Thyroid gland (tissue), 4 donors: ENCODE measurements around the gene HCN2. TPM values are rescaled to one million over a fixed set of nuclear protein-coding genes. Genes with fewer than 3 reads are reported as not detected.
A peak's percentile ranks its signal among the peaks of the same experiment; 100 is the strongest.

Experiments used
- DNase-seq, 2 donors: peaks; one replicate each; pipeline ENCODE4 v3.0.0-alpha.2; 2019
- H3K27ac ChIP-seq, 3 donors: fragments of 200-600 bp; sonication (generic); 1 replicate in 2 of 3; 2 replicates in 1 of 3; pipeline ENCODE4 v1.5.1; 2016 to 2019; ENCODE audit warnings: mild to moderate bottlenecking in 1 of 3, moderate library complexity in 1 of 3
- H3K27me3 ChIP-seq: fragments of 200-600 bp; sonication (generic); one replicate; pipeline ENCODE4 v1.5.1; 2019
- H3K36me3 ChIP-seq, 2 donors: fragments of 200-600 bp; sonication (generic); one replicate each; pipeline ENCODE4 v1.5.1; 2016 to 2019
- H3K4me1 ChIP-seq, 2 donors: fragments of 200-600 bp; sonication (generic); one replicate each; pipeline ENCODE4 v1.5.1; 2017 to 2019
- H3K4me3 ChIP-seq, 3 donors: fragments of 200-600 bp; sonication (generic); replicated peaks in 1 of 3; 1 replicate in 2 of 3; 2 replicates in 1 of 3; pipeline ENCODE4 v1.5.1; 2016; ENCODE audit warnings: mild to moderate bottlenecking in 1 of 3
- H3K9me3 ChIP-seq: fragments of 200-600 bp; sonication (generic); one replicate; pipeline ENCODE4 v1.5.1; 2017
- POLR2A ChIP-seq, 2 donors: fragments of 450-650 bp; IDR thresholded peaks; one replicate each; pipeline ENCODE4 v1.6.1; 2017; ENCODE audit warnings: antibody characterized with exemption in 2 of 2, mild to moderate bottlenecking in 2 of 2, moderate library complexity in 1 of 2
- WGBS, 2 donors: methylation state at CpG; one replicate each; pipeline ENCODE4 v1.1.5; 2017; 5-methylcytosine and 5-hydroxymethylcytosine counted together
- intact Hi-C: fragments of 100-400 bp; cut with DNase I; formaldehyde crosslinking; loops from one replicate; pipeline ENCODE4 v1.15.1; 2023
- total RNA-seq, 4 donors: library from RNA; depleted of rRNA; stranded (reverse); fragments of >200 nt; gene quantifications; one replicate each; pipeline ENCODE4 v1.2.3, GENCODE V29; 2016
- TF ChIP-seq, protein P1 (sequence below), 6 experiments: fragments of 200-600 bp in 3 of 6; fragments of 450-650 bp in 3 of 6; sonication (generic) in 3 of 6; IDR thresholded peaks; one replicate each; pipeline ENCODE4 v1.5.1; 2016 to 2019; ENCODE audit warnings: antibody characterized with exemption in 6 of 6, mild to moderate bottlenecking in 2 of 6, inconsistent platforms in 1 of 6, moderate library complexity in 1 of 6

HCN2 gene
- total RNA-seq, 4 donors from 2014 or later, result not detected

- 68 to 77% methylated on average over 13 to 16 of the region's 18 CpGs for WGBS, 2 donors
- peaks cover 27 to 50% of the 10 kb centered on the region in 2 donors for H3K4me1 ChIP-seq
- intact Hi-C loops, result loop anchor here (2.0 kb wide), 1 partner anchor 71 kb away; no protein-coding TSS in a partner anchor
These were observed 74.0 kb downstream of the HCN2 start for GRCh38 chr19:663682-664117.

GRCh38 chr19:664913-665443 lies 75.3 kb downstream of the HCN2 start:
- no peaks in the 10 kb centered on the region for H3K36me3 ChIP-seq
- peak; percentile 77 to 78 for DNase-seq
- H3K27ac ChIP-seq, result no peak overlapping the region
- no peak overlapping the region for H3K4me3 ChIP-seq
- peaks cover 27 to 39% of the 10 kb centered on the region in 2 donors for H3K4me1 ChIP-seq
- no peaks in the 10 kb centered on the region for H3K27me3 ChIP-seq
- 11% methylated on average over 18 of the region's 24 CpGs for WGBS, 2 donors
- no peak for TF ChIP-seq POLR2A (IDR thresholded peaks at IDR 0.05)
- TF ChIP-seq, protein P1, sequence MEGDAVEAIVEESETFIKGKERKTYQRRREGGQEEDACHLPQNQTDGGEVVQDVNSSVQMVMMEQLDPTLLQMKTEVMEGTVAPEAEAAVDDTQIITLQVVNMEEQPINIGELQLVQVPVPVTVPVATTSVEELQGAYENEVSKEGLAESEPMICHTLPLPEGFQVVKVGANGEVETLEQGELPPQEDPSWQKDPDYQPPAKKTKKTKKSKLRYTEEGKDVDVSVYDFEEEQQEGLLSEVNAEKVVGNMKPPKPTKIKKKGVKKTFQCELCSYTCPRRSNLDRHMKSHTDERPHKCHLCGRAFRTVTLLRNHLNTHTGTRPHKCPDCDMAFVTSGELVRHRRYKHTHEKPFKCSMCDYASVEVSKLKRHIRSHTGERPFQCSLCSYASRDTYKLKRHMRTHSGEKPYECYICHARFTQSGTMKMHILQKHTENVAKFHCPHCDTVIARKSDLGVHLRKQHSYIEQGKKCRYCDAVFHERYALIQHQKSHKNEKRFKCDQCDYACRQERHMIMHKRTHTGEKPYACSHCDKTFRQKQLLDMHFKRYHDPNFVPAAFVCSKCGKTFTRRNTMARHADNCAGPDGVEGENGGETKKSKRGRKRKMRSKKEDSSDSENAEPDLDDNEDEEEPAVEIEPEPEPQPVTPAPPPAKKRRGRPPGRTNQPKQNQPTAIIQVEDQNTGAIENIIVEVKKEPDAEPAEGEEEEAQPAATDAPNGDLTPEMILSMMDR (IDR thresholded peaks at IDR 0.05), result peak; percentile 93 to 97 (median 94)
- no peaks in the 10 kb centered on the region for H3K9me3 ChIP-seq
- intact Hi-C loops, result loop anchor here (2.0 kb wide), 1 partner anchor 70 kb away; no protein-coding TSS in a partner anchor

More at GRCh38 chr19:663682-664117, 74.0 kb downstream of the HCN2 start:
- Histone ChIP-seq H3K4me3 (peak overlapping the region in 2 of 3 donors; percentile 16 to 40), H3K36me3 (no peaks in the 10 kb centered on the region), H3K27ac (peak overlapping the region; percentile 80 to 91 (median 88)), H3K27me3 (no peaks in the 10 kb centered on the region), H3K9me3 (no peaks in the 10 kb centered on the region)
- no peak for DNase-seq
- no peak for TF ChIP-seq POLR2A (IDR thresholded peaks at IDR 0.05)
- TF ChIP-seq, protein P1 (IDR thresholded peaks at IDR 0.05), result no peak

Other genes with a start within 250 kb of the HCN2 start
- 10 to 100 TPM in 2 of 4 donors, 1 to 10 TPM in 2; 9.0 to 20.1 (median 11.2) TPM for gene MIER2, start 245.1 kb upstream of the HCN2 start, total RNA-seq
- gene C2CD4C, start 180.7 kb upstream of the HCN2 start, total RNA-seq, result 10 to 100 TPM in 1 of 4 donors, 1 to 10 TPM in 2, under 1 TPM in 1; 0.54 to 14.7 (median 4.9) TPM
- 10 to 100 TPM; 31.5 to 72.8 (median 48.8) TPM for gene SHC2, start 128.8 kb upstream of the HCN2 start, total RNA-seq
- gene MADCAM1, start 93.4 kb upstream of the HCN2 start, total RNA-seq, result 1 to 10 TPM in 1 of 4 donors, under 1 TPM in 1, not detected in 2; 0.56 to 3.1 TPM
- 100 to 1,000 TPM in 2 of 4 donors, 10 to 100 TPM in 2; 50.8 to 147 (median 99.6) TPM for gene TPGS1, start 82.4 kb upstream of the HCN2 start, total RNA-seq
- gene CDC34, start 58.1 kb upstream of the HCN2 start, total RNA-seq, result 10 to 100 TPM; 44.8 to 64.7 (median 48.2) TPM
- gene GZMM, start 45.8 kb upstream of the HCN2 start, total RNA-seq, result 1 to 10 TPM in 1 of 4 donors, under 1 TPM in 1, not detected in 2; 0.78 to 1.9 TPM
- 100 to 1,000 TPM; 349 to 702 (median 569) TPM for gene BSG, start 17.3 kb upstream of the HCN2 start, total RNA-seq
- 10 to 100 TPM; 23.2 to 39.7 (median 33.1) TPM for gene POLRMT, start 43.7 kb downstream of the HCN2 start, total RNA-seq
- gene FGF22, start 50.0 kb downstream of the HCN2 start, total RNA-seq, result not detected
- gene RNF126, start 73.3 kb downstream of the HCN2 start, total RNA-seq, result 10 to 100 TPM; 41.4 to 55.5 (median 53.5) TPM
- 10 to 100 TPM; 16.2 to 73.4 (median 62.9) TPM for gene FSTL3, start 86.5 kb downstream of the HCN2 start, total RNA-seq
- not detected for gene PRSS57, start 105.6 kb downstream of the HCN2 start, total RNA-seq
- 10 to 100 TPM; 18.9 to 45.5 (median 27.7) TPM for gene PALM, start 119.1 kb downstream of the HCN2 start, total RNA-seq
- gene MISP, start 161.2 kb downstream of the HCN2 start, total RNA-seq, result under 1 TPM in 2 of 4 donors, not detected in 2; 0.63 to 0.68 TPM
- gene PTBP1, start 207.6 kb downstream of the HCN2 start, total RNA-seq, result 100 to 1,000 TPM; 161 to 277 (median 199) TPM
- not detected for gene PLPPR3, start 232.1 kb downstream of the HCN2 start, total RNA-seq
- gene AZU1, start 238.0 kb downstream of the HCN2 start, total RNA-seq, result not detected